K562 (cell line): ENCODE data around the gene PSMC4. TPM values are rescaled to one million over a fixed set of nuclear protein-coding genes. Genes with fewer than 3 reads are reported as not detected.

Source experiments
- ATAC-seq: fragments of 200-7000 bp; cut with Tn5 transposase; 3 replicates; pipeline ENCODE4 v1.9.1; 2020; ENCODE audit warnings: moderate library complexity
- BruUV-seq: library from RNA; stranded (reverse); fragments of 400-500 nt; replicated peaks from 2 replicates; lab custom pipeline; 2021; lab: Mats Ljungman, UMichigan
- CTCF ChIA-PET: fragments of 300-600 bp; formaldehyde crosslinking; extraction: SDS; loops from one replicate; lab custom pipeline; 2021; ENCODE audit warnings: low intra/inter-chr PET ratio; lab: Yijun Ruan, JAX
- POLR2A ChIA-PET: fragments of 300-600, 350-650 bp; sonication (Branson Sonifier 250); formaldehyde crosslinking; extraction: SDS; loops from one replicate; lab custom pipeline; 2021; ENCODE audit warnings: antibody characterized with exemption, inconsistent platforms; lab: Yijun Ruan, JAX
- DNase-seq, 4 experiments: peaks; one replicate each; pipeline versions ENCODE4 v3.0.0 to v3.0.0-alpha.2; 2011 to 2018; ENCODE audit warnings: low spot score in 3 of 4, mixed read lengths in 3 of 4; ENCODE audit errors: extremely low read depth in 1 of 4
- FAIRE-seq: peaks from 2 replicates; lab custom pipeline; 2011; peaks lifted over from hg19 to GRCh38; lab: Jason Lieb, UNC
- H2AFZ ChIP-seq: 2 replicates; pipeline ENCODE4 v1.6.0; 2011; ENCODE audit warnings: low read depth, low read length, control low read depth, inconsistent platforms
- H3K27ac ChIP-seq: fragments of 200-600 bp; 3 replicates; pipeline ENCODE4 v1.8.0; 2011; ENCODE audit warnings: low read depth, mild to moderate bottlenecking, control low read depth, inconsistent platforms, low read length, moderate library complexity, mixed read lengths; ENCODE audit errors: extremely low read depth
- H3K27me3 ChIP-seq, 2 experiments: fragments of 300-600 bp in 1 of 2; 2 replicates in 1 of 2; 3 replicates in 1 of 2; pipeline versions ENCODE4 v1.6.0 to v1.8.0; 2011; ENCODE audit warnings: inconsistent platforms in 2 of 2, low read length in 2 of 2, mild to moderate bottlenecking in 1 of 2, mixed read lengths in 1 of 2, moderate library complexity in 1 of 2; ENCODE audit not compliant: control insufficient read depth in 2 of 2, insufficient read depth in 2 of 2
- H3K36me3 ChIP-seq: fragments of 300-600 bp; 3 replicates; pipeline ENCODE4 v1.8.0; 2011; ENCODE audit warnings: mild to moderate bottlenecking, low read length, inconsistent platforms; ENCODE audit not compliant: control insufficient read depth, insufficient read depth
- H3K4me1 ChIP-seq, 2 experiments: fragments of 200-600 bp in 1 of 2; replicated peaks in 1 of 2; 2 replicates in 1 of 2; 3 replicates in 1 of 2; pipeline versions ENCODE4 v1.5.1 to v1.8.0; 2011; ENCODE audit warnings: inconsistent platforms in 2 of 2, low read length in 2 of 2, mild to moderate bottlenecking in 1 of 2, mixed read lengths in 1 of 2, moderate library complexity in 1 of 2; ENCODE audit not compliant: control insufficient read depth in 2 of 2, insufficient read depth in 2 of 2
- H3K4me2 ChIP-seq: 2 replicates; pipeline ENCODE4 v1.6.1; 2011; ENCODE audit warnings: low read length, control low read depth, inconsistent platforms, mixed read lengths; ENCODE audit not compliant: insufficient read depth
- H3K4me3 ChIP-seq: fragments of 200-600 bp; sonication (generic), shearing (Covaris generic); 2 replicates; pipeline ENCODE4 v1.5.1; 2016; ENCODE audit warnings: control low read depth, inconsistent platforms
- H3K79me2 ChIP-seq: fragments of 200-600 bp; 3 replicates; pipeline ENCODE4 v1.8.0; 2011; ENCODE audit warnings: low read length, inconsistent platforms; ENCODE audit not compliant: control insufficient read depth, insufficient read depth
- H3K9ac ChIP-seq, 2 experiments: 2 replicates each; pipeline versions ENCODE4 v1.6.0 to v1.6.1; 2011; ENCODE audit warnings: low read depth in 2 of 2, low read length in 2 of 2, control low read depth in 1 of 2, inconsistent platforms in 1 of 2, mild to moderate bottlenecking in 1 of 2, mixed read lengths in 1 of 2; ENCODE audit not compliant: insufficient read depth in 1 of 2
- H3K9me1 ChIP-seq: one replicate; pipeline ENCODE4 v1.6.0; 2011; ENCODE audit warnings: inconsistent platforms, mild to moderate bottlenecking, low read length, moderate library complexity; ENCODE audit not compliant: control insufficient read depth, insufficient read depth
- H3K9me3 ChIP-seq: replicated peaks from 2 replicates; pipeline ENCODE4 v1.5.1; 2011; ENCODE audit warnings: low read depth, low read length, inconsistent platforms; ENCODE audit not compliant: control insufficient read depth, insufficient read depth
- H4K20me1 ChIP-seq: replicated peaks from 2 replicates; pipeline ENCODE4 v1.6.1; 2011; ENCODE audit warnings: low read length, inconsistent platforms, mixed read lengths; ENCODE audit not compliant: control insufficient read depth, insufficient read depth
- PCBP2 ChIP-seq: fragments of 200-400 bp; formaldehyde crosslinking; IDR thresholded peaks from 2 replicates; pipeline ENCODE4 v1.6.1; 2018; ENCODE audit warnings: low read length, low read depth, mild to moderate bottlenecking, moderate library complexity; ENCODE audit not compliant: poor library complexity, severe bottlenecking
- PRMT5 ChIP-seq: sonication (generic); formaldehyde crosslinking; IDR thresholded peaks from 2 replicates; pipeline ENCODE4 v1.5.0; 2020; ENCODE audit warnings: missing genetic modification reagents
- ZNF121 ChIP-seq: sonication (generic); formaldehyde crosslinking; conservative IDR thresholded peaks from 2 replicates; pipeline ENCODE4 v1.8.0; 2022; ENCODE audit warnings: missing genetic modification reagents
- ZNF316 ChIP-seq: fragments of 450-650 bp; IDR thresholded peaks from 2 replicates; pipeline ENCODE4 v1.6.1; 2016
- ZNF407 ChIP-seq: fragments of 450-650 bp; IDR thresholded peaks from 2 replicates; pipeline ENCODE4 v1.6.1; 2016; ENCODE audit warnings: low read depth
- WGBS: fragments of 100-300 bp; shearing (Covaris generic); methylation state at CpG from one replicate; pipeline ENCODE4 v1.1.6; 2016; ENCODE audit warnings: low coverage, mixed read lengths; ENCODE audit not compliant: insufficient coverage; ENCODE audit errors: missing lambda C conversion rate; 5-methylcytosine and 5-hydroxymethylcytosine counted together
- in situ Hi-C: fragments of 300-500 bp; cut with MboI; formaldehyde crosslinking; loops from 4 replicates; pipeline ENCODE4 v1.15.0; 2018; ENCODE audit warnings: inconsistent platforms, mixed read lengths
- intact Hi-C: fragments of 100-400 bp; cut with micrococcal nuclease; formaldehyde crosslinking; loops from 2 replicates; pipeline ENCODE4 v1.14.2; 2022
- polyA plus RNA-seq, 8 experiments: library from polyadenylated mRNA; depleted of rRNA in 4 of 8; stranded (reverse) in 5 of 8; unstranded in 3 of 8; fragments of >200 nt; fragmentation: Nextera tagmentation in 2 of 8; fragmentation: Illumina TruSeq in 1 of 8; extraction: Ambion mirVana in 2 of 8; extraction: Trizol in 1 of 8; gene quantifications; 2 replicates each; pipeline versions ENCODE4 v1.2.1 to v1.2.3, GENCODE V29; 2011 to 2014; ENCODE audit warnings: inconsistent platforms in 1 of 8, missing spikeins in 1 of 8
- total RNA-seq, 7 experiments: library from RNA; depleted of rRNA in 6 of 7; stranded (reverse); fragments of >200 nt in 6 of 7; fragmentation: Illumina TruSeq in 2 of 7; extraction: Trizol in 2 of 7; gene quantifications; 2 replicates each; pipeline versions ENCODE4 v1.2.1 to v1.2.3, GENCODE V29; 2011 to 2021; ENCODE audit warnings: low replicate concordance in 1 of 7

The PSMC4 gene
- total and polyA plus RNA-seq, 9 of the 15 experiments (the other 6 are each of a cell fraction or from before 2014, with no cell fraction given), result 45.9 to 475 (median 142) TPM

GRCh38 chr19:39982883-39983282 is 11.9 kb downstream of the PSMC4 start:
- DNase-seq (no peak), ATAC-seq (no peak), FAIRE-seq (no peak)
- no TSS peak for BruUV-seq
- 100% methylated on average over 1 of the region's 1 CpG for WGBS
- CTCF ChIA-PET, result no interaction called here
- no peaks in the 10 kb centered on the region for H4K20me1 ChIP-seq
- H3K4me2 ChIP-seq, result no peak overlapping the region
- H3K9ac ChIP-seq, result no peak overlapping the region
- H3K9me3 ChIP-seq, result peaks cover 11% of the 10 kb centered on the region; the same call in 1 of the 2 replicates
- H3K36me3 ChIP-seq, result peaks cover 57% of the 10 kb centered on the region
- H2AFZ ChIP-seq, result no peak overlapping the region
- H3K4me3 ChIP-seq, result no peak overlapping the region
- in situ Hi-C loops, result no loop called here
- H3K79me2 ChIP-seq, result peaks cover 2% of the 10 kb centered on the region; the same call in 1 of the 3 replicates
- TF ChIP-seq ZNF121 (CRISPR knock-in tag) (peak; percentile 58), ZNF407 (no peak), PCBP2 (no peak), PRMT5 (CRISPR knock-in tag) (no peak), ZNF316 (peak; percentile 14; the same call in 1 of the 2 replicates)
- intact Hi-C loops, result no loop called here
- H3K9me1 ChIP-seq, result no peaks in the 10 kb centered on the region
- H3K4me1 ChIP-seq, result 0 out of 5 replicates have a peak, but pooled peaks cover 0 to 3% of the 10 kb centered on the region in 2 experiments
- POLR2A ChIA-PET, result interaction anchor here (1.5 kb wide), 1 partner anchor 12 kb away, joined by 10 read pairs; the partner anchor contains the start of gene PSMC4
- no peak overlapping the region for H3K27ac ChIP-seq
- no peaks in the 10 kb centered on the region for H3K27me3 ChIP-seq
